AG10803 (cell line): ENCODE data around the gene MYO15A.
"Not testable (repeated sequence)": the region's sequence is repeated elsewhere in the genome, so short reads cannot be mapped to it uniquely, and the experiment has no call there.

Experiments
- DNase-seq: peaks from one replicate; pipeline ENCODE4 v3.0.0; 2010; ENCODE audit warnings: low read depth
- H3K4me3 ChIP-seq: 2 replicates; pipeline ENCODE4 v1.5.1; 2011; ENCODE audit warnings: mild to moderate bottlenecking, low read length, control low read depth
- TF ChIP-seq, protein P1 (sequence below): conservative IDR thresholded peaks from 2 replicates; pipeline ENCODE4 v1.5.1; 2011; ENCODE audit warnings: mild to moderate bottlenecking, low read length, control low read depth, inconsistent platforms

MYO15A gene

DNA sequence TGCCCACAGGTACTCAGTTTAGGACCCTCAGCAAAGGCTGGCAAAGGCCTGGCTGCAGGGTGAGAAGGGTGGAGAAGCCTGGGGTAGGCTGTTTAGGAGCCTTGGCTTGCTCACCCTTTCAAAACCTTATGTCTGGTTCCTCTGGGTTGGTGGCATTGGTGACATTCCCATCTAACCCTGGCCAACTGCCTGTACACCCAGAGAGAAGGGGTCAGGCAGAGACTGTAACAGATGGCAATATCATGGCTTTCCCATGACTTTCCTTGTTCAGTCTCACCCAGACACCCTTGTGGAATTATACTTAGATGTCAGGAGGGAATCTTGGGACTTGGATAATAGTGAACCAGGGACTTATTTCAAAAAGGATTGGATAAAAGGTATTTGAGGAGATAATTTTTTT, 98.4 kb downstream of the MYO15A start:
- no peak for DNase-seq
- TF ChIP-seq, protein P1, sequence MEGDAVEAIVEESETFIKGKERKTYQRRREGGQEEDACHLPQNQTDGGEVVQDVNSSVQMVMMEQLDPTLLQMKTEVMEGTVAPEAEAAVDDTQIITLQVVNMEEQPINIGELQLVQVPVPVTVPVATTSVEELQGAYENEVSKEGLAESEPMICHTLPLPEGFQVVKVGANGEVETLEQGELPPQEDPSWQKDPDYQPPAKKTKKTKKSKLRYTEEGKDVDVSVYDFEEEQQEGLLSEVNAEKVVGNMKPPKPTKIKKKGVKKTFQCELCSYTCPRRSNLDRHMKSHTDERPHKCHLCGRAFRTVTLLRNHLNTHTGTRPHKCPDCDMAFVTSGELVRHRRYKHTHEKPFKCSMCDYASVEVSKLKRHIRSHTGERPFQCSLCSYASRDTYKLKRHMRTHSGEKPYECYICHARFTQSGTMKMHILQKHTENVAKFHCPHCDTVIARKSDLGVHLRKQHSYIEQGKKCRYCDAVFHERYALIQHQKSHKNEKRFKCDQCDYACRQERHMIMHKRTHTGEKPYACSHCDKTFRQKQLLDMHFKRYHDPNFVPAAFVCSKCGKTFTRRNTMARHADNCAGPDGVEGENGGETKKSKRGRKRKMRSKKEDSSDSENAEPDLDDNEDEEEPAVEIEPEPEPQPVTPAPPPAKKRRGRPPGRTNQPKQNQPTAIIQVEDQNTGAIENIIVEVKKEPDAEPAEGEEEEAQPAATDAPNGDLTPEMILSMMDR, result no peak
- H3K4me3 ChIP-seq, result no peak overlapping the region

DNA sequence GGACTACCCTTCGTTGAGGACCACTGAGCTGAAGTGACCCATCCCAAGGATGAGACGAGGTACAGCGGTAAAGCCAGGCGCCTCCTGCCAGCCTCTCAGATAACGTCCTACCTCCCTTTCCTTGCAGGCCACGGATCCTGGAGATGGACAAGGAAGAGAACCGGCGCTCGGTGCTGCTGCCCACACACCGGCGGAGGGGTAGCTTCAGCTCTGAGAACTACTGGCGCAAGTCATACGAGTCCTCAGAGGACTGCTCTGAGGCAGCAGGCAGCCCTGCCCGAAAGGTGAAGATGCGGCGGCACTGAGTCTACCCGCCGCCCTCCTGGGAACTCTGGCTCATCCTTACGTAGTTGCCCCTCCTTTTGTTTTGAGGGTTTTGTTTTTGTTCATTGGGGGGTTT, 99.5 kb downstream of the MYO15A start:
- DNase-seq, result no peak
- TF ChIP-seq, protein P1, result no peak
- no peak overlapping the region for H3K4me3 ChIP-seq

DNA sequence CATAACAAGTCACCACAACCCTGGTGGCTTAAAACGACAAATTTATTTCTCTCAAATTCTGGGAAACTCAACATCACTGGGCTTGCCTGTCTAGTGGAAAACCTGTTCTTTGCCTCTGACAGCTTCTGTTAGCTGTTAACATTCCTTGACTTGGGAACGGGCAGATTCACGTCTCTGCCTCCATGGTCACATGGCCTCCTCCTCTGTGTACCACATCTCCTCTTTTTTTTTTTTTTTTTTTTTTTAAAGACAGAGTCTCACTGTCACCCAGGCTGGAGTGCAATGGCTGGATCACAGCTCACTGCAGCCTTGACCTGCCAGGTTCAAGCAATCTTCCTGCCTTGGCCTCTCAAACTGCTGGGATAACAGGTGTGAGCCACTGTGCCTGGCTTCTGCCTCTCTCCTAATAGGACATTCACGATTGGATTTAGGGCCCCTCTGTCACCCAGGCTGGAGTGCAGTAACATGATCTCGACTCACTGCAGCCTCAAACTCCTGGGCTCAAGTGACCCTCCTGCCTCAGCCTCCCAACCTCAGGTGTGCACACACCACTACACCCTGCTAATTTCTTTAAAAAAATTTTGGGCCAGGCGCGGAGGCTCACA, 105.2 kb downstream of the MYO15A start:
- H3K4me3 ChIP-seq, result no peak overlapping the region
- DNase-seq, result no peak
- TF ChIP-seq, protein P1, result no peak

DNA sequence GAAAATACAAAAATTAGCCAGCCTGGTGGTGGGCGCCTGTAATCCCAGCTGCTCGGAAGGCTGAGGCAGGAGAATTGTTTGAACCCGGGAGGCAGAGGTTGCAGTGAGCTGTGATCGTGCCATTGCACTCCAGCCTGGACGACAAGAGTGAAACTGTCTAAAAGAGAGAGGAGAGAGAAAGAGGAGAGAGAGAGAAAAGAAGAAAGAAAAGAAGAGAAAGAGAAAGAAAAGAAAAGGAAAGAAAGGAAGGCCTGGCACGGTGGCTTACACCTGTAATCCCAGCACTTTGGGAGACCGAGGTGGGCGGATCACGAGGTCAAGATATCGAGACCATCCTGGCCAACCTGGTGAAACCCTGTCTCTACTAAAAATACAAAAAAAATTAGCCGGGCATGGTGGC, 108.3 kb downstream of the MYO15A start:
- not testable (repeated sequence) for DNase-seq, H3K4me3 ChIP-seq

DNA sequence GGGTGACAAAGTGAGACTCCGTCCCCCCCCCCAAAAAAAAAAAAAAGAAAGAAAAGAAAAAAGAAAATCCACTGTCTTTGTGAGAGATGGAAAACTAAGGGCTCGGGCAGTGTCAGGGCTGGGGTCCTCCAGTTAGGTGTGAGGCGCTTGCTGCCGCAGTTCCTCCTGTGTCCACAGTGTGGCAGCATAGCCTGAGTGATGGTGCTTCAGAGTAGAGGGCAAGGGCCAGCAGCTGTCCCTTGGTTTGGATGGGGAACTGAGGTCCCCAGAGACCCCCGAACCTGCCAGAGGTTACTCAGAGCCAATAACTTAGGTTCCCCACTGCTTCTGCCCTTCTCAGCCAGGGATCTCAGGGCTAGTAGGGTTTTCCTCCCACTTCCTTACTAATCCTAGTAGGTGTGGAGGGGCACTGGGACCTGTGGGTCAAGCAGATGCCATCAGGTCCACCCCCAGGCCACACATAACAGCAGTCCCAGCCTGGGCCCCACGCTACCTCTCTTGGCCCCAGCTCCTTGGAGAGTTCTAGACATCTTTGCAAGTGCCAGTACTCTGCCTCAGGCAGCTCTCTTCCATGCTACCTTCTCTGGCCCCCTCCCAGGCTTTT, 109.0 kb downstream of the MYO15A start:
- H3K4me3 ChIP-seq, result no peak overlapping the region
- TF ChIP-seq, protein P1, result peak; percentile 95
- DNase-seq, result peak; percentile 46

DNA sequence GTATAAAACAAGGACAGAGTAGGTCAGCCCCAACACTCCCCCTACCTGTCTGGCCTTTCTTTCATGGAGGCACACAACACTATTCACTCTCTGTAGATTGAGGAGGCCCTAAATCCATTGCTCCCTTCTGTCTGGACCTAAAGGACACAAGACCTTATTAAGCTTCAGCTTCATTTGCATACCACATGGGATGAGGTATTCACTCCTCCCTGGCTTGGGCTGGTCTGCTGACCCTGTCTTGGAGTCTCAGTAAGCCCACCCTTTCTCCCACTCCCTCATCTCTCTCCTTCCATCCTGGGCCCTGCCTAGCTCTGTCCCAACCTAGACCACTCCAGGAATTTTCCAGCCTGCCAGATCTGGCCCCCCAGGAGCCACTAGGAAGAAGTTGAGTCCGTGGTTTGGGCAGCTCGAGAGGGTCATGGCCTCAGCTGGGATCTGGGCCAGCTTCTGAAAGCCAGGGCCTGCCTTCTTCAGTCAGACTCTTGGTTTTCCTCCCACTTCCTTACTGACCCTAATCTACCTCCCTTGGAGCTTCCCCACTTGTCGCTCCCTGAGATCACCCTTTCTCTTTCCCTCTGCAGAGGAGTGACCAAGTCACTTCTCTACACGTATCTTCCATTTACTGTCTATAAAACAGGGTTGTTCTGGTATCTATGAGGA, 110.3 kb downstream of the MYO15A start:
- peak; percentile 38 for DNase-seq
- TF ChIP-seq, protein P1, result no peak
- H3K4me3 ChIP-seq, result no peak overlapping the region

DNA sequence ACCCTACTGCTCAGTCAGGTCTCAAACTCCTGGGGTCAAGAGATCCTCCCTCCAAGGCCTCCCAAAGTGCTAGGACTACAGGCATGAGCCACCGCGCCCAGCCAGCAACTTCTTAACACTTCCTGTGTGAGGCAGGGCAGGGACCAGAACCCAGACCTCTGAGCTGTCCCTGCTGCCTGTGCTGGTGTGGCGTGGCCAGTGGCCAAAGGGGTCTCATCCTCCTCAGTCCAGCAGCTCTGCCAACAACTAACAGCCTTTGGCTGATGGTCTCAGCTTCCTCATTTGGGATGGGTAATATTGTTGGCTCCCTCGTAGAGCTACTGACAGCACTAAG, 115.5 kb downstream of the MYO15A start:
- DNase-seq, result no peak
- TF ChIP-seq, protein P1, result no peak
- H3K4me3 ChIP-seq, result no peak overlapping the region
